ENCODE results near the gene CDK5RAP2. TPM values are rescaled to one million over a fixed set of nuclear protein-coding genes. Genes with fewer than 3 reads are reported as not detected.

CDK5RAP2 gene
- total RNA-seq, 1 donor from 2014 or later: 54.7 TPM

GRCh38 chr9:120477534-120478001 lies 102.4 kb downstream of the CDK5RAP2 start:
- Histone ChIP-seq H3K27ac (no peak overlapping the region), H3K36me3 (peaks cover 31% of the 10 kb centered on the region), H3K4me1 (peaks cover 27% of the 10 kb centered on the region), H3K4me3 (no peak overlapping the region), H3K27me3 (ENCODE audit: low read depth) (no peaks in the 10 kb centered on the region), H3K9me3 (no peaks in the 10 kb centered on the region)
- ATAC-seq (peak; percentile 89 to 90), DNase-seq (peak; percentile 54)
- TF ChIP-seq, protein P1, sequence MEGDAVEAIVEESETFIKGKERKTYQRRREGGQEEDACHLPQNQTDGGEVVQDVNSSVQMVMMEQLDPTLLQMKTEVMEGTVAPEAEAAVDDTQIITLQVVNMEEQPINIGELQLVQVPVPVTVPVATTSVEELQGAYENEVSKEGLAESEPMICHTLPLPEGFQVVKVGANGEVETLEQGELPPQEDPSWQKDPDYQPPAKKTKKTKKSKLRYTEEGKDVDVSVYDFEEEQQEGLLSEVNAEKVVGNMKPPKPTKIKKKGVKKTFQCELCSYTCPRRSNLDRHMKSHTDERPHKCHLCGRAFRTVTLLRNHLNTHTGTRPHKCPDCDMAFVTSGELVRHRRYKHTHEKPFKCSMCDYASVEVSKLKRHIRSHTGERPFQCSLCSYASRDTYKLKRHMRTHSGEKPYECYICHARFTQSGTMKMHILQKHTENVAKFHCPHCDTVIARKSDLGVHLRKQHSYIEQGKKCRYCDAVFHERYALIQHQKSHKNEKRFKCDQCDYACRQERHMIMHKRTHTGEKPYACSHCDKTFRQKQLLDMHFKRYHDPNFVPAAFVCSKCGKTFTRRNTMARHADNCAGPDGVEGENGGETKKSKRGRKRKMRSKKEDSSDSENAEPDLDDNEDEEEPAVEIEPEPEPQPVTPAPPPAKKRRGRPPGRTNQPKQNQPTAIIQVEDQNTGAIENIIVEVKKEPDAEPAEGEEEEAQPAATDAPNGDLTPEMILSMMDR (IDR thresholded peaks at IDR 0.05): peak; percentile 91
- intact Hi-C loops (cut with DNase I): no loop called here

GRCh38 chr9:120475341-120475740 lies 104.6 kb downstream of the CDK5RAP2 start:
- Histone ChIP-seq H3K4me1 (peaks cover 23% of the 10 kb centered on the region), H3K27ac (no peak overlapping the region), H3K27me3 (ENCODE audit: low read depth) (no peaks in the 10 kb centered on the region), H3K4me3 (no peak overlapping the region), H3K36me3 (peaks cover 47% of the 10 kb centered on the region), H3K9me3 (no peaks in the 10 kb centered on the region)
- DNase-seq (no peak), ATAC-seq (no peak)
- TF ChIP-seq, protein P1 (IDR thresholded peaks at IDR 0.05): no peak
- intact Hi-C loops (cut with DNase I): no loop called here

GRCh38 chr9:120474591-120475243 lies 105.2 kb downstream of the CDK5RAP2 start:
- H3K27ac ChIP-seq: peak overlapping the region; percentile 51
- H3K36me3 ChIP-seq: peaks cover 49% of the 10 kb centered on the region
- intact Hi-C loops (cut with DNase I): no loop called here

DNA sequence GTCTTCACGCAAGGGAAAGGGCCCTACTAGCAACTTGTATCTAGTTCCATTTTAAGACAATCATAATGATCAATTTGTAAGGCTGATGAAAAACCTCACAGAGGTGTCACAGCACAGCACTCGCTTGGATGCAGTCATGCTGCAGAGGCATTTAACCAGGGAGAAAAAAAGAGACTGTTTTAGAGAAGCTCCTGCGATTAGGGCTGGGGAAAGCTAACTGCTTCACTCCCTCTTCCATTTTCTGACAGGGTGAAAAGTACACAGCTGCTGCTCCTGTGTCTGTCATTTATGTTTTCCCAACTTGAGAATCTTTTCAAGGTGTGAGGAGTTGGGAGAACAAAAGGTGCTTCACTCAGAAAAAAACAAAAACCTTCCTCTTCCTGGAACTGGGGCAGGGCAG lies 106.4 kb downstream of the CDK5RAP2 start:
- ATAC-seq (no peak), DNase-seq (no peak)
- intact Hi-C loops (cut with DNase I): no loop called here
- Histone ChIP-seq H3K27me3 (ENCODE audit: low read depth) (no peaks in the 10 kb centered on the region), H3K4me3 (no peak overlapping the region), H3K36me3 (peaks cover 58% of the 10 kb centered on the region), H3K9me3 (no peaks in the 10 kb centered on the region), H3K27ac (no peak overlapping the region), H3K4me1 (peaks cover 23% of the 10 kb centered on the region)
- TF ChIP-seq, protein P1 (IDR thresholded peaks at IDR 0.05): no peak

More at GRCh38 chr9:120474591-120475243, 105.2 kb downstream of the CDK5RAP2 start:
- Histone ChIP-seq H3K4me1 (peaks cover 23% of the 10 kb centered on the region), H3K4me3 (no peak overlapping the region), H3K9me3 (no peaks in the 10 kb centered on the region), H3K27me3 (ENCODE audit: low read depth) (no peaks in the 10 kb centered on the region)
- DNase-seq: no peak
- ATAC-seq: peak; percentile 10 to 49
- TF ChIP-seq, protein P1 (IDR thresholded peaks at IDR 0.05): no peak

DNA sequence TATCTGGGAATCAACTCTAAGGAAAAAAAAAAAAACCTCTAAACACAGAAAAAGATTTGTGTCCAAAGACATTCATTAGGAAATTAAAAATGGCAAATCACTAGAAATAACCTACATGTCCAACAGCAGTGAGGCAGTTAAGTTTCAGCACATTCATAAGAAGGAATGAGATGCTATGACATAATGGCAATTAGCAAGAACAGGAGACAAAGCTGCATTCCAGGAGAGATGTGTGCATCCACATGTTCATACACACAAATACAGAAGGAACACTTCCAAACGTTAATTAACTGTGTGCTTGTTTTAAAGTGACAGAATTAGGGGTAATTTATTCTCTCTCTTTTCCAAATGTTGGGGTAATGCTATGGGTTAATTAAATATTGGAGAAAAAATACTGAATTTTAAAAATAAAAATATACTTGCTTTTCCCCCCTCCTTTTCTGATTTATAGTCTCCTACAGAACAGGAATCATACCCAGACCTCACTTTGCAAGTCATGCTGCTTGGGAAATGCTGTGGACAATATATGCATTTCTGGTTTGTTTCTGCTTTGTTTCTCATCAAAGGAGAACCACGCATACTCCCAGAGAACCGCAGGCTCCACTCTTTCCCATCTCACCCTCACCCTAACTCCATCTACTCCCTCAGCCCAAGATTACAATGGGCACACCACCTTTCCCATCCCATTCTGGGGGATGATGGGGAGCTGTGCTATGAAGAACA lies 114.1 kb downstream of the CDK5RAP2 start:
- Histone ChIP-seq H3K27ac (no peak overlapping the region), H3K27me3 (ENCODE audit: low read depth) (no peaks in the 10 kb centered on the region), H3K9me3 (no peaks in the 10 kb centered on the region), H3K36me3 (peaks cover 59% of the 10 kb centered on the region), H3K4me3 (no peak overlapping the region), H3K4me1 (no peaks in the 10 kb centered on the region)
- ATAC-seq (no peak), DNase-seq (no peak)
- intact Hi-C loops (cut with DNase I): no loop called here
- TF ChIP-seq, protein P1 (IDR thresholded peaks at IDR 0.05): no peak
